NCI-H2196 (cell line): Measurements from ENCODE around the gene FBRSL1.

ENCODE experiments used
- DNase-seq: peaks from one replicate; lab custom pipeline; 2025; ENCODE audit not compliant: unreplicated experiment; lab: John Stamatoyannopoulos, UW

FBRSL1 gene

DNA sequence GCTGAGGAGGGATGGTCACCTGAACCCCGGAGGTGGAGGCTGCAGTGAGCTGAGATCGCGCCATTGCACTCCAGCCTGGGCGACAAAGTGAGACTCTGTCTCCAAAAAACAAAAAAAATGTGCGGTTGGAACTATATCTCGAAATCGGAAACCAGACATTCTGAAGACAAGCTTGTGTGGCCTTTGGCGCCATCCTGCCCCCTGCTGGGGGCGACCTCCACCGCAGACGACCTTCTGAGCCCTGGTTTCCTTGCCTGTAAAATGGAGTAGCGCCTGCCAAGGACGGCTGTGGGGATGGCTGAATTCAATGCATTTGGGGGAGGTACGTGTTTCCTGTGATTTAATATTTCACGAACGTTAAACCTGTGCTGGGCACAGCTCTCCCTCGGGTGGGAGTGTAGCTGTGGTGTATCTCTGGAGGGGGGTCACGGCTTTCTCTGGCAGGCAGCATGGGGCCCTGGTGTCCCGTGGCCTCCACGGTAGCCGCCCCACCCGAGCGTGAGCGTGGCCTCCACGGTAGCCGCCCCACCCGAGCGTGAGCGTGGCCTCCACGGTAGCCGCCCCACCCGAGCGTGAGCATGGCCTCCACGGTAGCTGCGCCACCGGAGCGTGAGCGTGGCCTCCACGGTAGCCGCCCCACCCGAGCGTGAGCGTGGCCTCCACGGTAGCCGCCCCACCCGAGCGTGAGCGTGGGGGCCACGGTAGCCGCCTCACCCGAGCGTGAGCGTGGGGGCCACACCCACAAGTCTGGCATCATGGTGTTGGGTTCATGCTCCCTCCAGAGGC lies 65.1 kb downstream of the FBRSL1 start:
- no peak for DNase-seq

DNA sequence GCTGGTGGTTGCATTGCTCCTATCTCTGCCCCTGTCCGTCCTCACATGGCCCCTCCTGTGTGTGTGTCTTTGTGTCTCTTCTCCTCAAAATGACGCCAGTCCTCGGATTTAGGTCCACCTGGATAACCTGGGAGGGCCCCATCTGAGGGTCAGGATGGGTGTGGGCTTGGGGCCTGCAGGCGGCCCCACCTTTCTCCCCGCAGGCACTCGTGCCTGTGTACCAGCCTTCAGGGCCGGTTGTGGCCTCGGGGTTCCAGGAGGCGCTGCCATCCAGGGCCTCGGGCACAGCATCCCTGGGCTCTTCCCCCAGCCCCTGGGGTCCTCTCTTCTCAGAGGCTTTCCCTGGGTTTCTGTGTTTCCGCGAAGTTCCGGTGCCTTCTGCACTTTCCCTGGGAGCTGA lies 65.7 kb downstream of the FBRSL1 start:
- DNase-seq = no peak

DNA sequence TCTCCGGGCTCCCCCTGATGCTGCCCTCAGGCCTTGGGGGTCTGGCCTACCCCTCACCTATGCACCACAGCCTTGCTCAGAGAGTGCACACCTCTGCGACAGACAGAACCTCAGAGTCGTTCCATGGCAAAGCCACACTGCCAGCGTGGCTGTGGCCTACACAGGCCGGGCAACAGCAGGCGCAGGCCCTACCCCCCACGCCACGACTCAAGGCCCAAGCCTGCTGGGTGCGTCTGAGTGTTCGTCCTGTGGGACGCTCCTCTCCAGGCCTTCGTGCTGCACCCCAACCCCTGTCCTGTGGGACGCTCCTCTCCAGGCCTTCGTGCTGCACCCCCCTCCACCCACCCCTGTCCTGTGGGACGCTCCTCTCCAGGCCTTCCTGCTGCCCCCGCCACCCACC lies 66.3 kb downstream of the FBRSL1 start:
- DNase-seq = no peak

DNA sequence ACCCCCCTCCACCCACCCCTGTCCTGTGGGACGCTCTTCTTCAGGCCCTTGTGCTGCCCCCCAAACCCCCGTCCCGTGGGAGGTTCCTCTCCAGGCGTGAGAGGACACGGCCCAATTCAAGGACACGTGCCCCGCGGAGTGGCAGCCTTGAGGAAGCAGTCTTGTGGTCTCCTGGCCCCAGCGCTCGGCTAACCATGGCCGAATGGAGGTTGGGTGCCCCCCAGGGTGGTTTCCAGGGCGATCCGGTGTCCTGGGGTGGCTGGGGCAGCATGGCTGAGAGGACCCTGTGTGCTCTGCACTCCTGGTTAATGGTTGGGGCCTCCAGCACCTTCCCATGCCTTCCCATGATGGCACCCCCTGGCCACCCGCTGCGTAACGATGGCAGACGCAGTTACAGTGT lies 66.8 kb downstream of the FBRSL1 start:
- DNase-seq = no peak

DNA sequence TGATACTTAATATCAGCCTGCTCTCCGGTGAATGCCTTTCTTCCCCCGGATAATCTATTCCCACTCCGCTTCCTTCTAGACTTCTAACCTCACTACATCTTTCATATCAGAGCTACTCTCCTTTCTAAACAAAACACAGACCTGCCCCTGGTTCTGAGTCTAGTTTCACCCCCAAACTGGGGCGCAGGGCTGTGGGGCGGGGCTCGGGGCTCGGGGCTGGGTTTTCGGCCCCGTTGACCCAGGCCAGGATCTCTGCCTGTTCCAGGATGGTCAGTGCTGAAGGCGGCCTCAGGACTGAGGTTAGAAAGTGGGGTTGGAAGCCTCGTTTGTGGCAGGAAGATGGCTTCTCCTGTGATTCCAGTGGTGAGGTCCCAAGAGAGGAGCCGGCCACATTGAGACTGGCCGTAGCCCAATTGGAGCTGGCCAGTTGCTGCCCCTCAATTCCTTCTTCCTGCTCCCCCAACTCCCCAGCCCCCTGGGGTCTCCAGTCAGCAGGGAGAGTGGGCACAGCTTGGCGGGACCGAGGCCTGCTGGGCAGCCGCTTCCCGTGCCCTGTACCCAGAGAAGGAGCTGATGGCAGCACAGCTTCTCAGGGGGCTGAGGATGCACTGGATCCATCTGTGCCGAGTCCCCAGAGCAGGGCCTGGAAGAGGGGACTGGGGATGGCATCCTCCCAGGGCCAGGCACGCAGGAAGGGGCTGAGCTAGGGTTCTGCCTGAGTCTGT lies 67.5 kb downstream of the FBRSL1 start:
- no peak for DNase-seq

DNA sequence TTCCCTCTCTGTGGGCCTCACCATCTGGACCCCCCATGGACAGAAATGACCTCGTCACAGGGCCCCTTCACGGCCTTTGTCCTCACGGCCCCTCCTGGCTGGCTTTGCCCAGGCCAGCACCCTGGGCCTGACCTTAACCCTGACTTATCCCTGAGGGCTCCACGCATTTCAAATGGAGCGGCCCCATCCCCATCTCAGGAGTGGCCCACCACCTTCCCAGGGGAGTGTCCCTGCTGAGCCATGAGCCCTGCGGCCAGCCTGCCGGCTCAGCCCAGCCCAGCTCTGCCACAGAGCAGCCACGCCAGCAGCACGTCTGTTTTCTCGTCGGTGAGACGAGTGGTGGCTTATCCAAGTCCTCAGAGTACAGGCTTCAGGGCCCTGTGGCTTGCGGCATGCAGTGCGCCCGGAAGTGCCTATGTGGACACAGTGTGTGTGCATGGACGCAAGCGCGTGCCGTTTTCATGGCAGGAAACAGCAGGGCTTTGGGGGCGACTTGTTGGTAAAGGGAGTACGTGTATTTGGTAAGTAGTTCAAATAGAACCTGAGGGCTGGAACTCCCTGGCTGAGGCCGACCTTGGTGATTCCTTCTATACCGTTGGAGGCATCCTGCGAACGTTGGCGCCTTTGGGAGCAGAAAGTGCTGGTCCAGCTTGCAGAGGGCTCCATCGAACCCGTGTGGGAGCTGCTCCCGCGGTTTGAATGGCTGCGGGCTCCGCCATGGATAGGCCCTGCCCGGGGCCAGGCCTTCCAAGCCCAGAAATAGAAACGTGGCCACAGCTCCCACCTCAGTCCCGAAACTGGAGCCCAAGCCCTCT lies 68.3 kb downstream of the FBRSL1 start:
- no peak for DNase-seq

DNA sequence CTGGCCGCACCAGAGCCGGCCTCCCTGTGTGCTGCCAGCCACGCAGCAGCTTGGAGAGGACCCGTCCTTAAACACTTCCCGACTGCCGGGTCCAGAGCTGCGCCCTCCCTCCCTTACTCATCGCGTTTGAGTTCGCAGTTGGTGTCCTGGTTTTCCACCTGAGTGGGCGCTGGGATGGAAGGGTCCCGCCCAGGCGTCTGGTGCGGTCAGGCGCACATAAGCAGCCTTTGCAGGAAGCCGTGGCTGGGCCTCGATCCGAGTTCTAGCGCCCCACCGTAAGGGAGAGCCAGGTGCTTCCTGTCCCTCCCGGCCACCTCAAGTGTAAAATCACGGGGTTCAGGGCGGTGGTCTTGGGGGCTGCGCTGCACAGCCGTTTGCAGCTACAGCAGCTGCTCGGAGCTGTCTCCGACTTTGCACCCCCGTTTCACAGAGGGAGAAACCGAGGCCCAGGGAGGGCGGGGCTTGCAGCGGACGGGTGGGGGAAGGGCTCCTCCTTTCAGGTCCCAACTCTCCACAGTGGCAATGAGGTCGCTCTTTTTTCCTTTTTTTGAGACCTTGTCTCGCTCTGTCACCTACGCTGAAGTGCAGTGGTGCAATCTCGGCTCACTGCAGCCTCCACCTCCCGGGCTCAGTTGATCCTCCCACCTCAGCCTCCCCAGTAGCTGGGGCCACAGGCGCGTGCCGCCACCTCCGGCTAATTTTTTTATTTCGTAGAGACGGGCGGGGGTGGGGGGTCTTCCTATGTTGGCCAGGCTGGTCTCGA lies 69.1 kb downstream of the FBRSL1 start:
- DNase-seq = no peak

DNA sequence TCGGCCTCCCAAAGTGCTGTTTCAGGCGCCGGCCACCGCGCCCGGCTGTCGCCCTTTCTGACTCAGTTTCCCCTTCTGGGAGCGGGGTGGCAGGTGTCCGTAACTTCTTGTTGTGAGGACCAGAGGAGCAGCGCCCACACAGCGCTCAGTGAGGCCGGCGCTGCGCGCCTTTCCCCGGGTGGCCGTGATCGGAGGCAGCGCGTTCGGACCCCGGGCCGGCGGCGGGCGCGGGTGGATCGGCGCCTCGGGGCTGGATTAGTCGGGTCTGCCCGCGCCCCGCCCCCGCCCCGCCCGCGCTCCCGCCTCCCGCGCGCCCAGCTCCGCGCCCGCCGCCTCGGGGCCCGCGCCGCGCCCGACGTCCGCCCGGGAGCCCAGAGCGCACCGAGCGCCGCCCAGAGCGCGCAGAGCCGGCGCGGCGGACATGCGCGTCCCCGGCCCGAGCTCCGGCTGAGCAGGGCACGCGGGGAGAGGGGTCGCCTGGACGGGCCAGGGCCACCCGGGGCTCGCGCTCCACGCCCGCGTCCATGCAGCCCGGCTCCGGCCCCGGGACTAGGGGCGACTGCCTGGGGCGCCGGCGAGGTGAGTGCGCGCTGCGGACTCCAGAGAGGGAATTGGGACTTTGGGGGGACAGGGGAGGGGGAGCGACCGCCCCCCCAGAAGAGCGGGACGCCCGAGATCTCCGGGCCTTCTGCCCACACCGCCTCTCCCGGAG lies 69.9 kb downstream of the FBRSL1 start:
- peak; percentile 79 for DNase-seq

DNA sequence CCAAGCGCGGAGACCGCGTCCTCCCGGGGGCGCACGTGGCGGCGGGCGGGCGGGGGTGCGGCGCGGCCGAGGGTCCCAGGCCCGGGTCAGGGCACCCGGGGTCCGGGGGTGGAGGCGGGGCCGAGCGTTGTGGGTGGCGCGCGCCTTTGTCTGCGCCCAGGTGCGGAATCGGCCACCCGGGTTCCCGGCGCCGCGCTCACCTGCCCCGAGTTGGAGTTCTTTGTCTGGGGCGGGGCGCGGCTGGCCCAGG lies 70.3 kb downstream of the FBRSL1 start:
- DNase-seq = peak; percentile 27

DNA sequence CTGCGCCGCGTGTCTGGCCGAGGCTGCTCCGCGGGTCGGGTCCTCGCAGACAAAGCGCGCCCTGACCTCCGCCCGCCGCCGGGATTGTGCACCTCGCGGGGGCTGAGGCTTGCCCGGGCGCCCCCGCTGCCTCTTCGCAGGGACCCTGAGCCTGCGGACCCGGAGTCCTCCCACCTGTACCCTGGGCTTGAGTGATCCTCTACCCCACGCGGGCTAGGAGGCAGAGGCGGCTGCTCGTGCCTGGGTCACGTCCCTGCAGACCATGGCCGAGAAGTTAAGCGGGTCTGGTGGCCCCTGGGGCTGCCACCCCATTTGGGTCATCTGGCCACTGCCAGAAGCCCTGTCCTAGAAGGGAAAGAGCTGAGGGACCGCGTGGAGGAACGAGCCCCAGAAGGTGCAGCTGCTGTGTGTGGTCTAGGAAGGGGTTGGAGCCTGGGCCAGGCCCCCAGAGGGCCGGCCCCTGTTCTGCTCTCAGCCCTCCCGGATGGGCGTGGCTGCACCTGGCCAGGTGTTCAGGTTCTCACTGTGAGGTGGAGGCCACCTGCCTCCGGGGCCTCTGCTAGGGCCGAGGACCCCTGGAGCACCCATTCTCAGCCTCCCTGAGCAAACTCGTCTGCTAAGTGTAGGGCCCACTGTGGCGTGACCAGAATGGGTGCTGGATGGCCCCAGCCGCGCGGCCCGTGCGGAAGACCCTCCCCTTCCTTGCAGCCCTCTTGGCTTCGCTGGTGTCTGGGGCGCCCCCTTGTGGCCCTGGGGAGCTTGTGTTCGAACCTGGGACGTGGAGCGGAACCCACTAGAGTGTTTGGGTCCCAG lies 70.9 kb downstream of the FBRSL1 start:
- DNase-seq = peak; percentile 79
